Heart left ventricle (tissue), 16 donors: ENCODE results near the gene POLR2J. TPM values are rescaled to one million over a fixed set of nuclear protein-coding genes. Genes with fewer than 3 reads are reported as not detected.
"Not testable (repeated sequence)": the region's sequence is repeated elsewhere in the genome, so short reads cannot be mapped to it uniquely, and the experiment has no call there.

Experiments
- ATAC-seq, 4 donors: fragments of 200-7000 bp; cut with Tn5 transposase; one replicate each; pipeline ENCODE4 v1.9.1; 2020 to 2022; ENCODE audit warnings: moderate library complexity in 4 of 4, mild to moderate bottlenecking in 3 of 4, moderate number of reproducible peaks in 1 of 4
- DNase-seq, 5 donors: peaks; one replicate each; pipeline ENCODE4 v3.0.0-alpha.2; 2020
- H3K27ac ChIP-seq, 12 donors: fragments of 200-600 bp; sonication (generic) in 4 of 12; one replicate each; pipeline versions ENCODE4 v1.5.0 to v1.8.0; 2016 to 2022; ENCODE audit warnings: mild to moderate bottlenecking in 2 of 12
- H3K27me3 ChIP-seq, 9 donors: fragments of 200-600 bp; sonication (generic) in 2 of 9; one replicate each; pipeline versions ENCODE4 v1.5.1 to v1.8.0; 2016 to 2022; ENCODE audit warnings: mild to moderate bottlenecking in 3 of 9
- H3K36me3 ChIP-seq, 9 donors: fragments of 200-600 bp; sonication (generic) in 2 of 9; one replicate each; pipeline versions ENCODE4 v1.5.0 to v1.8.0; 2018 to 2022; ENCODE audit warnings: mild to moderate bottlenecking in 2 of 9
- H3K4me1 ChIP-seq, 12 donors: fragments of 200-600 bp; sonication (generic) in 4 of 12; one replicate each; pipeline versions ENCODE4 v1.5.0 to v1.8.0; 2016 to 2022; ENCODE audit warnings: mild to moderate bottlenecking in 3 of 12
- H3K4me3 ChIP-seq, 12 donors: fragments of 200-600 bp; sonication (generic) in 4 of 12; one replicate each; pipeline versions ENCODE4 v1.5.0 to v1.8.0; 2017 to 2022; ENCODE audit warnings: mild to moderate bottlenecking in 9 of 12, moderate library complexity in 4 of 12
- H3K9me3 ChIP-seq, 12 donors: fragments of 200-600 bp; sonication (generic) in 4 of 12; one replicate each; pipeline versions ENCODE4 v1.5.0 to v1.8.0; 2016 to 2022; ENCODE audit warnings: mild to moderate bottlenecking in 1 of 12
- POLR2A ChIP-seq, 2 donors: fragments of 450-650 bp; IDR thresholded peaks; one replicate each; pipeline ENCODE4 v1.6.1; 2017; ENCODE audit warnings: antibody characterized with exemption in 2 of 2, mild to moderate bottlenecking in 2 of 2, moderate library complexity in 2 of 2
- WGBS, 4 donors: extraction: QIAGEN DNeasy Blood & Tissue Kit in 2 of 4; methylation state at CpG; one replicate each; pipeline versions ENCODE4 v1.1.5 to v1.1.7; 2013 to 2018; 5-methylcytosine and 5-hydroxymethylcytosine counted together
- intact Hi-C, 10 donors: fragments of 100-400 bp; cut with DNase I; formaldehyde crosslinking; loops; one replicate each; pipeline versions ENCODE4 v1.11.1 to v1.14.2; 2022
- polyA plus RNA-seq, 2 donors: library from polyadenylated mRNA; stranded (reverse); fragments of 200-250 nt; gene quantifications; one replicate each; pipeline ENCODE4 v1.2.3, GENCODE V29; 2013
- total RNA-seq, 9 donors: library from RNA; depleted of rRNA in 2 of 9; stranded (reverse); fragments of >200 nt in 2 of 9; fragmentation: NEBNext Ultra II Directional in 3 of 9; extraction: Animal tissue kit (Norgen Biotek cat#: 25700) in 3 of 9; gene quantifications; one replicate each; pipeline versions ENCODE4 v1.1.0 to v1.2.4, GENCODE V29; 2016 to 2023
- TF ChIP-seq, protein P1 (sequence below), 12 donors: fragments of 200-600 bp; sonication (generic) in 4 of 12; IDR thresholded peaks; one replicate each; pipeline versions ENCODE4 v1.5.0 to v1.8.0; 2018 to 2022; ENCODE audit warnings: antibody characterized with exemption in 12 of 12, mild to moderate bottlenecking in 5 of 12
- donor health status: ischemic (EF 13 %, LVEDD 7.1; RV severe dilation, severe dysfunction).
- donor health status: healthy with polysubstance abuse.
- donor health status: DM: no; HTN: yes; CAD: no.
- donor health status: DM: no; HTN: no; CAD: no.
- donor health status: ischemic (EF 25% LVEDD 6.9; RV normal size, moderate dysfunction).
- donor health status: ischemic (EF 25% LVEDD 5.7; RV mildly dilated, moderate dysfunction).
- donor health status: healthy.
- donor health status: DM: yes; HTN: yes; CAD: no.
- donor health status: ischemic (EF 35%, LVEDD 5.7; RV mildly dilated, moderate dysfunction).
- donor health status: nonischemic (EF 11% LVEDD 7.7; RV severe dilation, severe dysfunction).
- donor health status: DM: yes; HTN: yes; CAD: no.
- donor health status: PGD.
- donor health status: ischemic (EF 29% LVEDD 5.4; RV normal size, mild dysfunction).
- donor health status: nonischemic (EF 23%, LVEDD 6.1; RV moderate dilation, normal function).

The POLR2J gene
- total and polyA plus RNA-seq, 11 donors = 34.4 to 227 (median 51.0) TPM

DNA sequence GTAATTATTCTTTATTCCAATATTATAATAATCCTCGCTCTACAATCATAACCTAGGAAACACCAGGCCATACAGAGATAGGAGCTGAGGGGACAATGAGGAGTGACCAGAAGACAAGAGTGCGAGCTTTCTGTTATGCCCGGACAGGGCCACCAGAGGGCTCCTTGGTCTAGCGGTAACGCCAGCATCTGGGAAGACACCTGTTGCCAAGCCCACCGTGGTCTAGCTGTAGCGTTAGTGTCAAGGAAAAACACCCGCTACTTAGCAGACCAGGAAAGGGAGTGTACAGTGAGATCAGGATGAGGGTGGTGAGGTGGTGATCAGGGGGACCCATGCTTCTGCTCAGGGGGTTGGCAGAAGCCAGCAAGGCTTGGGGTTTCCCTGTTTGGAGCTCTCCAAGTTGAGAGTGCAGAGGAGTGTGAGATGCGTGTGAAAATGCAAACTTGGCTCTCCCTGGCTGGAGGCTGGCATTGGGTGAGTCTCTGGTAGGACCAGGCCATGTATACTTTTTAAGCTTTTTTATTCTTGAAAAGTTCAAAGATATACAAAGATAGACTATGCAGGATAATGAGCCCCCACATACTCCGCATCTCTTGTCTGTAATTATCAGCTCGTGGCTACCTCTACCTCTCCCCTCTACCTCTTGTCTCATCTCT lies 1.4 kb upstream of the POLR2J start:
- H3K27me3 ChIP-seq, H3K4me1 ChIP-seq, H3K4me3 ChIP-seq, H3K36me3 ChIP-seq, H3K9me3 ChIP-seq, intact Hi-C loops, H3K27ac ChIP-seq: not testable (repeated sequence)
- ATAC-seq = peak in 2 of 4 donors; percentile 32
- DNase-seq = peak; percentile 6 to 52 (median 36)
- TF ChIP-seq, protein P1, sequence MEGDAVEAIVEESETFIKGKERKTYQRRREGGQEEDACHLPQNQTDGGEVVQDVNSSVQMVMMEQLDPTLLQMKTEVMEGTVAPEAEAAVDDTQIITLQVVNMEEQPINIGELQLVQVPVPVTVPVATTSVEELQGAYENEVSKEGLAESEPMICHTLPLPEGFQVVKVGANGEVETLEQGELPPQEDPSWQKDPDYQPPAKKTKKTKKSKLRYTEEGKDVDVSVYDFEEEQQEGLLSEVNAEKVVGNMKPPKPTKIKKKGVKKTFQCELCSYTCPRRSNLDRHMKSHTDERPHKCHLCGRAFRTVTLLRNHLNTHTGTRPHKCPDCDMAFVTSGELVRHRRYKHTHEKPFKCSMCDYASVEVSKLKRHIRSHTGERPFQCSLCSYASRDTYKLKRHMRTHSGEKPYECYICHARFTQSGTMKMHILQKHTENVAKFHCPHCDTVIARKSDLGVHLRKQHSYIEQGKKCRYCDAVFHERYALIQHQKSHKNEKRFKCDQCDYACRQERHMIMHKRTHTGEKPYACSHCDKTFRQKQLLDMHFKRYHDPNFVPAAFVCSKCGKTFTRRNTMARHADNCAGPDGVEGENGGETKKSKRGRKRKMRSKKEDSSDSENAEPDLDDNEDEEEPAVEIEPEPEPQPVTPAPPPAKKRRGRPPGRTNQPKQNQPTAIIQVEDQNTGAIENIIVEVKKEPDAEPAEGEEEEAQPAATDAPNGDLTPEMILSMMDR (IDR thresholded peaks at IDR 0.05) = peak in 9 of 12 donors; percentile 20 to 60 (median 29)
- 3 to 15% (median 7%) methylated on average over 8 to 9 of the region's 11 CpGs for whole genome bisulfite sequencing, 4 donors

GRCh38 chr7:102479209-102479584 lies 475 bp upstream of the POLR2J start:
- H3K27ac ChIP-seq, H3K9me3 ChIP-seq, H3K4me1 ChIP-seq, H3K27me3 ChIP-seq, intact Hi-C loops, H3K36me3 ChIP-seq: not testable (repeated sequence)
- 0 to 5% methylated on average over 2 of the region's 10 CpGs; no CpG with 5 or more reads in 2 of the 4 donors for WGBS, 4 donors
- peak in 3 of 4 donors; percentile 8 to 45 (median 14) for ATAC-seq
- DNase-seq = peak in 1 of 5 donors; percentile 33
- H3K4me3 ChIP-seq = peak overlapping the region in 1 of 12 donors; percentile 60

- intact Hi-C loops, H3K9me3 ChIP-seq, H3K4me3 ChIP-seq, H3K27ac ChIP-seq, ATAC-seq, H3K27me3 ChIP-seq, H3K4me1 ChIP-seq: not testable (repeated sequence)
- peak in 2 of 5 donors; percentile 14 to 30 for DNase-seq
- 77 to 100% (median 83%) methylated on average over 1 to 12 of the region's 19 CpGs for WGBS, 4 donors
- H3K36me3 ChIP-seq = peaks cover 0 to 35% (median 23%) of the 10 kb centered on the region in 9 donors
Measured at GRCh38 chr7:102474736-102475435, 3.8 kb downstream of the POLR2J start.

DNA sequence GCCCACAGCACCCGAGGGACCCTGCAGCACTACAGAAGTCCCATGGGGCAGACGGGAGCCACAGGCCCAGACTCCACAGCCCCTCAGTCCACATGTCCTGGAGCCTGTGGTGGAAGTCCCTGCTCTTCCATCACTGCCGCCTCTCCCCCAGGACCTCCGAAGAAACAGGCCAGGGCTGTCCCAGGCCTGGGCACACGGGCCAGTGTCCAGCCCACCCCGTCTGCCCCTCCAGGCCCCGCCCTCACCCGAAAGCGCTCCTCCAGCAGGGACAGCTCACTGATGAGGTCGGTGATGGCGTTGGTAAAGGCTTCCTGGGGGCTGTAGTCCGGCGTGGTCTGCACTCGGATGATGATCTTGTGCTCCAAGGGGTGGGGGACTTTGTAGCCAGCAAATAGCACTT lies 4.6 kb downstream of the POLR2J start:
- H3K27me3 ChIP-seq, H3K27ac ChIP-seq, intact Hi-C loops, H3K9me3 ChIP-seq, H3K4me1 ChIP-seq, H3K4me3 ChIP-seq, ATAC-seq: not testable (repeated sequence)
- WGBS, 4 donors = 80 to 91% (median 89%) methylated on average over 1 to 13 of the region's 14 CpGs; no CpG with 5 or more reads in 1 of the 4 donors
- H3K36me3 ChIP-seq = peaks cover 0 to 40% (median 27%) of the 10 kb centered on the region in 9 donors
- DNase-seq = peak in 4 of 5 donors; percentile 4 to 22 (median 15)

GRCh38 chr7:102473271-102473991 lies 5.3 kb downstream of the POLR2J start:
- H3K9me3 ChIP-seq = no peaks in the 10 kb centered on the region
- no peak overlapping the region for H3K4me3 ChIP-seq
- H3K4me1 ChIP-seq = peaks cover 0 to 3% (median 0%) of the 10 kb centered on the region in 12 donors
- ATAC-seq (no peak), DNase-seq (peak; percentile 3 to 55 (median 12))
- 81 to 85% (median 85%) methylated on average over 22 to 23 of the region's 23 CpGs for WGBS, 4 donors
- H3K36me3 ChIP-seq = peaks cover 0 to 43% (median 28%) of the 10 kb centered on the region in 9 donors
- TF ChIP-seq, protein P1 (IDR thresholded peaks at IDR 0.05) = no peak
- TF ChIP-seq POLR2A (IDR thresholded peaks at IDR 0.05) = no peak
- intact Hi-C loops = no loop called here
- H3K27ac ChIP-seq = no peak overlapping the region
- H3K27me3 ChIP-seq = no peaks in the 10 kb centered on the region
